NCI-H1930 (cell line): ENCODE results near the gene ADI1.

Experiments used
- DNase-seq, 2 experiments: peaks; one replicate each; lab custom pipeline; 2025; lab: John Stamatoyannopoulos, UW

Gene ADI1

GRCh38 chr2:3480352-3481010, 38.9 kb downstream of the ADI1 start:
- no peak for DNase-seq

GRCh38 chr2:3479430-3480320, 39.7 kb downstream of the ADI1 start:
- no peak for DNase-seq

GRCh38 chr2:3478846-3479385, 40.4 kb downstream of the ADI1 start:
- no peak for DNase-seq

GRCh38 chr2:3476985-3477327, 42.4 kb downstream of the ADI1 start:
- no peak for DNase-seq

GRCh38 chr2:3476321-3476984, 42.9 kb downstream of the ADI1 start:
- no peak for DNase-seq

- no peak for DNase-seq
Measured at GRCh38 chr2:3475771-3476170, 43.6 kb downstream of the ADI1 start.

- no peak for DNase-seq
Measured at GRCh38 chr2:3472966-3473365, 46.4 kb downstream of the ADI1 start.

GRCh38 chr2:3472296-3472695, 47.0 kb downstream of the ADI1 start:
- no peak for DNase-seq

GRCh38 chr2:3470856-3471737, 48.2 kb downstream of the ADI1 start:
- no peak for DNase-seq

GRCh38 chr2:3470166-3470651, 49.1 kb downstream of the ADI1 start:
- no peak for DNase-seq

GRCh38 chr2:3469486-3469885, 49.8 kb downstream of the ADI1 start:
- DNase-seq: no peak

GRCh38 chr2:3468296-3468988, 50.9 kb downstream of the ADI1 start:
- no peak for DNase-seq

- DNase-seq: no peak
Measured at GRCh38 chr2:3467654-3468053, 51.7 kb downstream of the ADI1 start.

GRCh38 chr2:3466966-3467365, 52.4 kb downstream of the ADI1 start:
- DNase-seq: no peak

- no peak for DNase-seq
Measured at GRCh38 chr2:3466482-3466863, 52.9 kb downstream of the ADI1 start.

GRCh38 chr2:3465844-3466481, 53.4 kb downstream of the ADI1 start:
- DNase-seq: no peak

GRCh38 chr2:3465328-3465727, 54.0 kb downstream of the ADI1 start:
- DNase-seq: no peak

GRCh38 chr2:3464401-3465005, 54.8 kb downstream of the ADI1 start:
- DNase-seq: no peak

GRCh38 chr2:3463944-3464343, 55.4 kb downstream of the ADI1 start:
- no peak for DNase-seq
